GM18870 (cell line): ENCODE data around the gene MYEOV.

ENCODE experiments used
- ATAC-seq: cut with Tn5 transposase; IDR thresholded peaks from one replicate; pipeline ENCODE4 v1.9.1; 2021; ENCODE audit warnings: moderate library complexity; ENCODE audit not compliant: unreplicated experiment

Gene MYEOV

GRCh38 chr11:69301081-69301454 lies 7.1 kb downstream of the MYEOV start:
- ATAC-seq, result no peak

DNA sequence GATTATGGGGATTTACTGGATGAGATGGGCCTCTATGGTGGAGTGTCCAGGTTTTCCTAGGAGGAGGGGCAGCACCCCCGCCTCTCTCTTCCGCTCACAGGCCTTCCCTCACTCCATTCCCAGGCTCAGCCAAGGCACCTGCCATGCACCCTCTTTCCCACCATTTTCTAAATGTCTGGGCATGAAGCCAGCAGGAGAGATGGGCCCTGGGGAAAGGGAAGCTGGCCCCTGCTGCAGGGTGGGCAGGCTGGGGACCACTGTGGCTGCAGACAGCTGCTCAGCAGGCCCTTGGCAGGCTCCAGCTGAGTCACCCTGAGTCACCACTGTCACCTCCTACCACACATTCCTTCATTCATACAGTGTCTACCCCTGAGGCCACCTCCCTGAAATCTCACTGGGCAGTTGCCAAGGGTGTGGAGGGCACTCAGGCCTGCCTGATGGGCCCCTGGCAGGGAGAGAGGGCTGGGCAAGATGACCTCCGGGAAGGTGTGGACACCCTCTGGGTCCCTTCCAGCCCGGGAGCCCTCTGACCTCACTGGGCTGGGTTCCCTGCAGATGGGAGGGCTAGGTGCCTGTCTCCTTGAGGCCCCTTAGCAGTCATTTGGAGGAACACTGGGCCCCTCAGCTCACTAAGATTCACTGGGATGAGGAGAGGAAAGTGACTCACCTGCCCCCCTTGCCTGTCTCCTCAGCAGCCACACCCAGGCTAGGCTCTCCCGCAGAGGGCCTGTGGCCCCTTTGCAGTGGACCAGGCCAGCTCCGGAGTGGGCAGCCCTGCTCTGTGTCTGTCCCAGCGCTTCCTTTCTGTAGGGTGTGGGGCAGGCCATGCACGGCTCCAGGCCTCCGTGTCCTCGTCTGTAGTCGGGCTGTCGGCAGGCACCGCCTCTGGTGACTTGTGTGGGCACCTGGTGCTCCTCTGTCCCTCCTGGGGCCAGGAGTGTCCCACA lies 7.8 kb downstream of the MYEOV start:
- no peak for ATAC-seq

- no peak for ATAC-seq
These were observed 8.6 kb downstream of the MYEOV start for GRCh38 chr11:69302447-69303020.

DNA sequence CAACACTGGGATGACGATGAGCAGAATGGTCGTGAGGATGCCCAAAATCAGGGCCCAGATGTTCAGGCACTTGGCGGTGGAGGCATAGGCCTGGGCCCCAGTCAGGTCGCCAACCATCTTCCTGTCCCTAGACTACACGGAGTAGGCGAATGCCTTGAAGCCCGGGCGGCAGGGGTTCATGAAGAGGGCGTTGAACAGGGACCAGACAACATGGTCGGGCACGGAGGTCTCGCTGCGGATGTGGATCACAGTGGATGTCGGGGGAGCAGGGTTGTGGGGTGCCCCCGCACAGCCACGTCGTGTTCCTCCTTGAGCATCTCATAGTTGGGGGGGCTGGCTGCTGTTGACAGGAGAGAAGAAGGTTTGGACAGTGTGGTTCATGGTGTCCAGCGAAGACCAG lies 9.5 kb downstream of the MYEOV start:
- no peak for ATAC-seq

GRCh38 chr11:69304258-69304657 lies 10.3 kb downstream of the MYEOV start:
- no peak for ATAC-seq

GRCh38 chr11:69304686-69305085 lies 10.7 kb downstream of the MYEOV start:
- no peak for ATAC-seq

DNA sequence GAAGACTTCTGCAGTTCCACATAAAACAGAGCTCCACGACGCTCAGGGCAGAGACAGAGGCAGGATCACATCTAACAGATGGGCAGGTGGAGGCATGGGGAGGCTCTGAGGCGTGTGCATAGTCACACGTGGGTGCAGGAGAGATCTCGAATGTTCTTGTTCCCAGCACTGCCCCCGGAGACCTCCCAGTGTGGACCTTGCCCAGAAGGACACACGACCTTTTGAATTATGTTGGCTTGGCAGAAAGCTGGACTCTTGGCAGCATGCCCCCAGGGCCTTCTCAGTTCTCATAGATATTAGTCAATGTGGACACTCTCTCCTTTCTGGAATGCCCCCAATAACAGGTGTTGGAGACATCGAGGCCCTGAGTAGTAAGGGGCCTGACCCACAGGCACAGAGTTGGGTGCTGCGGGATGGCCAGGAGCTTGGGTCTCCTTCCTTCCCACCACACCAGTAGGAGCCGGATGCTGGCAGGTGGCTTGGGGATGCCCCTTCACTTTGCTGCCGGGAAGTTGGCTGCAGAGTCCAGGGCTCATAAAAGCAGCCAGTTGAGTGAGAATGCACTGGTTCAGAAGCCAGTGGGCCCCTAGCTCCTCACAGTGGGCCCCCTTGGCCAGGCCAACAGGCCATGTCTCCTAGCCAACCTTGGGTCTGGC lies 12.1 kb downstream of the MYEOV start:
- no peak for ATAC-seq

GRCh38 chr11:69306821-69307220 lies 12.9 kb downstream of the MYEOV start:
- no peak for ATAC-seq

- ATAC-seq, result no peak
These were observed 13.5 kb downstream of the MYEOV start for GRCh38 chr11:69307421-69307820.

GRCh38 chr11:69307871-69308431 lies 14.0 kb downstream of the MYEOV start:
- ATAC-seq, result no peak

- no peak for ATAC-seq
These were observed 14.5 kb downstream of the MYEOV start for GRCh38 chr11:69308491-69308911.

DNA sequence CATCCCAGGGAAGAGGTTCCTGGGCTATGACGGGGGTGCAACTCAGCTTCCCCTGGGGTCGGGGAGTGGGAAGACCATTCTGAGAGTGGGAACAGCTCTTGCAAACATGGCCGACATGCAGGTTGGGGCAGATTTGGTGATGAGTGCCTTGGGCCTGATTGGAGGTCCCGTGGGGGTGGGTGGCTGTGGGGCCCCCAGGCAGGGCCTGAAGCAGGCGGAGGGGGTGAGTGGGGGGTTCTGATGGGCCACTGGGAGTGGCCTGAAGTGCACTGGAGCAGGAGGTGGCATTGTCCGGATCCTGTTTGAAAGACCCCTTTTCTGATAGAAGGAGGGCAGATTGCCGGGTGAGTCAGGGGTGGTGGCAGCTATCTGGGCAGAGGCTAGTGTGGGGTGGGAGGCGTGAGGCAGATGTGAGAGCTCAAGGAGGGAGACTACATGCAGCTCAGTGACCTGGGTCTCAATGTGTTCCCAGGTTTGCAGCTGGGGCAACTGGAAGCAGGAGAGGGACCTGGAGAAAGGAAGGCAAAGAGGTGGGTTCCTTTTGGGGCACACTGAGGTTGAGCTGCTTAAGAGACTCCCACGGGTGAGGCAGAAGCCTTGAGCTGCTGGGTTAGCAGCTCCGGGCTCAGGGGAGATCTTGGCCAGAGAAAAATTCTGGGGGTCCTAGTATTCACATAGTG lies 15.1 kb downstream of the MYEOV start:
- no peak for ATAC-seq

- no peak for ATAC-seq
These were observed 15.8 kb downstream of the MYEOV start for GRCh38 chr11:69309631-69310280.

DNA sequence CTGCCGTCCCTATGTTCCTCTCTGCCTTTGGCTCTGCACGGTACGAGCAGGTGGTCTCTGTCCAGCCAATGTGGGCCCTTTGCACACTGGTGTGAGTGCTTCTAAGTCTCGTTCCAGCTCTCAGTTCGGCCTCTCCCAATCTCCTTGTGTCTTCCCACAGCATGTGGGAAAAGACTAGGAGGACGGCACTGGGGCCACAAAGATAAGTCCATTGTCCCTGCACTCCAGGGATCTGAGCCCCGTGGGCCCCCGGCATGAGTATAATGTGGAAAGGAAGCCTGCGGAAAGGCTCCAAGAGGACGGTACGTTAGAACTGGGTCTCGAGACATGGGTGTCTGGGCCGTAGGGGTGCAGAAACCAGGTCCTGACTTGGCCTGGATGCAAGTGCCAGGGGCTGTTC lies 16.4 kb downstream of the MYEOV start:
- no peak for ATAC-seq

GRCh38 chr11:69310934-69311766 lies 17.2 kb downstream of the MYEOV start:
- no peak for ATAC-seq

- ATAC-seq, result no peak
These were observed 17.9 kb downstream of the MYEOV start for GRCh38 chr11:69311767-69312385.

- ATAC-seq, result no peak
These were observed 18.8 kb downstream of the MYEOV start for GRCh38 chr11:69312453-69313404.

- ATAC-seq, result no peak
These were observed 20.0 kb downstream of the MYEOV start for GRCh38 chr11:69313992-69314391.
